Ramos (cell line): ENCODE data around the gene KRT33B.
"Not testable (repeated sequence)": the region's sequence is repeated elsewhere in the genome, so short reads cannot be mapped to it uniquely, and the experiment has no call there.

Source experiments
- in situ Hi-C: fragments of 300-500 bp; cut with MboI; formaldehyde crosslinking; loops from one replicate; pipeline ENCODE4 v1.14.3; 2022; ENCODE audit warnings: low sequenced_read_pairs; ENCODE audit not compliant: unreplicated experiment

KRT33B gene

GRCh38 chr17:41351177-41351576, 18.4 kb downstream of the KRT33B start:
- in situ Hi-C loops = no loop called here

- in situ Hi-C loops = not testable (repeated sequence)
Observed at GRCh38 chr17:41350381-41350878, 19.2 kb downstream of the KRT33B start, which contains the start of gene KRT33A. Gene KRT33A, minus strand, starts transcription at chr17:41350828. Its CDS starts 61 bp downstream, at chr17:41350767.

DNA sequence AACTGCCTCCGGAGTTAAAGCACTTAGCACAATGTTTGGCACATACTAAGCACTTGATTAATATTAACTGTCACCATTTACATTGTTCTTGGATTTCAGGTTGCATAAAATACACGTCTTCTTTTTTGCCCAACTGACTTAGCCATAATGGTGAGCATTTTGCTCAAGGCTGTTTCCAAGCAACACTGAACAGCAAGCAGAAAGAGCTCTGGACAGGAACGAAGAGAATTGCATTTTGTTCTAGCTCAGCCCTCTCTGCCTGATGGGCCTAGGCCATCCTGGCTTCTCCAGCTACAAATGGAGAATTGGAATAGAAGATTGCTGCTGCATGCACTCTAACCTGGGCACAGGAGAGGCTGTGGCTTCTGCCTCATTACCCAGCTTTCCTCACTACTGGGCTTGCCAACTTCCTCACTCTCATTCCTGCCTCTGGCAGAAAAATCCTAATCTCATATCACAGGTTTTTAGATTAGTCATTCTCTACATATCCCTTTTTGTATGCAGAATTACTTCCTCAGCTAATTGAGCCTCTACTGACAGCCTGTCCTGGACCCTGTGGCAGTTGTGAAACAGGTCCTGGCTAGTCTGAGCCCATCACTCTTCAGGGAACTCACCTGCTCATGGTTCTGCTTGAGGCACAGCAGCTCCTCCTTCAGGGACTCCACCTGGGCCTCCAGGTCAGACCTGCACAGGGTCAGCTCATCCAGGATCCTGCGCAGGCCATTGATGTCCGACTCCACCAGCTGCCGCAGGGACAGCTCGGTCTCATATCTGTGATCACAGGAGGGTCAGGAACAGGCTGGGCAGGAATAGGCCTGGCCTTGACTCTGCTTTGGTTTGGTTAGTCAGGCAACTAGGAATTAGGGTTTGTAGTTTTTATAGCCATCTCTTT, 21.5 kb downstream of the KRT33B start:
- in situ Hi-C loops = no loop called here

- in situ Hi-C loops = not testable (repeated sequence)
Observed at GRCh38 chr17:41346421-41346820, 23.2 kb downstream of the KRT33B start.

GRCh38 chr17:41345992-41346391, 23.6 kb downstream of the KRT33B start:
- in situ Hi-C loops = no loop called here

DNA sequence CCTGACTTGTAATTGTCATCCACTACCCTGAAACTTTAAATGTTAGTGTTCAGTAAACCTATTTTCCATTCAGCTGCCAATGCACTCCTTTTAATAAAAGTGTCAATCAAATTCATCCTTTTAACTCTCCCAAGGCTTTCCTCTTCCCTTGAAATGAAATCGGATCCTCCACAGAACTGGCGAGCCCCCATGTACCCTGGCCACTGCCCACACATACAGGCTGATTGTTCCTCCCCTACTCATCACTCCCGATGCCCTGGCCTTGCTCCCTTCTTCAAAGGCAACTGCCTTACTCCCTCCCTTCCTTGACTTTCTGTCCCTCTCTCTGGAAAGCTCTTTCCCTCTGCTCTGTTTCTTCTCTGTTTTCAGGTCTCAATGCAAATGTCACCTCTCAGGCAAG, 26.6 kb downstream of the KRT33B start:
- in situ Hi-C loops = no loop called here

DNA sequence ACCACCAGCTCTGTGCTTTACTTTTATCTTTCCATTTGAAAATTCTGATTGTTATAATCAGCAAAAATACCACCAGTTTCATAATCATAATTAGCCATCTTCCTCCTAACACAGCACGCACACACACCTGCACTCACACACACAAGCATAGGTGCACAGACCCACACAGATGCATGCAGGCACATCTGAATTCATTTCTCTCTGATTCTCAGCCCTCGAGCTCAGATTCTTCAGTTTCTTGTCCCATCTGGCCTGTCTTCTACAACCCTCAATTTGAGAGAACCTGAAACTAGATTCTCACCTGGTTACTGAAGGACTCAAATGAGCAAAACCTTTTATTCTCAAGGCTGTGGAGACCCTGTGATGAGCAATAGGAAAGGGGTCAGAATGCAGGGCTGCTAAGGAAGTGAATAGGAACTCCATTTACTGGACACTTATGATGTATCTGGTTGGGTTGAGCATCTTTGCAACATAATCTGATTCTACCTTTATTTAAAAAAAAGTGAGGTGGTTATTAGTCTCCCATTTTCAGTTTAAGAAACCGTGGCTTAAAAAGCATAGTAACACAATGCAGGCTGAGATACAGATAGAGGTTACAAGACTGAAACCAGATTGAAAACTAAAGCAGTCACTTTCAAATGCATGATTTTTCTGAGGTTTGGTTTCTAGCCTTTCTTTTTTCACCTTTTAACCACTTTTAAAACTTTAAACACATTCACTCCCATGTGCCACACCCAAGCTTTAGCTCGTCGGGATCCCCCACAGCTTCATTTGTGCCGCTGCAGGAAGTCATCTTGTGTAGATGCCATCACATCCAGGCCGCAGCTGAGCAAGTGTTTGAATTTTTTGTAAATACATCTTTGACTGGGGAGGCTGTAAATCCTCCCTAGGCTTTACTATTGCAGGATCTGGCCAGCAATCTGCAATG, 28.4 kb downstream of the KRT33B start:
- in situ Hi-C loops = no loop called here

GRCh38 chr17:41340494-41340893, 29.1 kb downstream of the KRT33B start:
- in situ Hi-C loops = no loop called here

DNA sequence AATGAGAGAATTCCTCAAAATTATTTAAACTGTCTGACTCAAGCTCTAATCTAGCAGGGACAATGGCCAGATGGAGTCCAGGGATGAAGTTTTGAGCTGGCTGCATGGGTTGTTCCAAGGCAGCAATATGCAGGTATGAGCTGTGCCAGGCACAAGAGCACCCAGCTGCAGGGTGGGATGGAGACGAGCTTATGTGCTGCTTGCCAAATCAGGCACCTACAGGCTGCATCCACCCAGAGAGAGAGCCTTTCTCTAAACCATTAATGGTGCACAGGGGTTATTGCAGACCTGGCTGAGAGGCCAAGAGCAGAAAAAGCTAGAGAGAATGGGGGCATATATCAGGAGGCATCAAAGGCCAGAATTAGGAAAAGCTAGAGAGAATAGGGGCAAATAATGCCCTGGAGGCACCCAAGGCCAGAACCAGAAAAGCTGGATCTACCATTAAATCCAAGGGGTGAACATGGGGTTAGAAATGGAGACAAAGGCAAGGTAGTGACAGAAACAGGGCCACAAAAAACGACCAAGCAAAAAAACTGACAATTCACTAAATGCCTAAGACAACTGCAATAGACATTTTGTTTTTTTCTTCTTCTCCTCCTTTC, 29.9 kb downstream of the KRT33B start:
- in situ Hi-C loops = no loop called here

GRCh38 chr17:41338961-41339485, 30.6 kb downstream of the KRT33B start:
- in situ Hi-C loops = no loop called here

DNA sequence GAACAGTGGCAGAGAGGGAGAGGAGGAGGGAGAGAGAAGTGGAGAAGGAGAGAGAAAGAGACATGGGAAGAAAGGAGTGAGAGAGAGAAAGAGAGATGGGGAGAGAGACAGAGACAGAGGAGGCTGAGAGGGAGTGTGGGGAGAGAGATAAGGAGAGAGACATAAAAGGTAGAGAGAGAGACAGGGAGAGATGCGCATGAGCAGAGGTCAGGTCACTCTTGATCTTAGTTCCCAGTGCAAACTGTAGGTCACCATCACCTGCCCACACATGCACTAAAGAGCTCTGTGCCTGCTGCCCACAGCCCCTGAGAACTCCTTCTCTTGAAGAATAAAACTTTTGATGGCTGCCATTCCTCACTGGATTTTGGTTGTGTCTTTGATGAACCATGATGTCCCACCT, 33.9 kb downstream of the KRT33B start:
- in situ Hi-C loops = no loop called here

DNA sequence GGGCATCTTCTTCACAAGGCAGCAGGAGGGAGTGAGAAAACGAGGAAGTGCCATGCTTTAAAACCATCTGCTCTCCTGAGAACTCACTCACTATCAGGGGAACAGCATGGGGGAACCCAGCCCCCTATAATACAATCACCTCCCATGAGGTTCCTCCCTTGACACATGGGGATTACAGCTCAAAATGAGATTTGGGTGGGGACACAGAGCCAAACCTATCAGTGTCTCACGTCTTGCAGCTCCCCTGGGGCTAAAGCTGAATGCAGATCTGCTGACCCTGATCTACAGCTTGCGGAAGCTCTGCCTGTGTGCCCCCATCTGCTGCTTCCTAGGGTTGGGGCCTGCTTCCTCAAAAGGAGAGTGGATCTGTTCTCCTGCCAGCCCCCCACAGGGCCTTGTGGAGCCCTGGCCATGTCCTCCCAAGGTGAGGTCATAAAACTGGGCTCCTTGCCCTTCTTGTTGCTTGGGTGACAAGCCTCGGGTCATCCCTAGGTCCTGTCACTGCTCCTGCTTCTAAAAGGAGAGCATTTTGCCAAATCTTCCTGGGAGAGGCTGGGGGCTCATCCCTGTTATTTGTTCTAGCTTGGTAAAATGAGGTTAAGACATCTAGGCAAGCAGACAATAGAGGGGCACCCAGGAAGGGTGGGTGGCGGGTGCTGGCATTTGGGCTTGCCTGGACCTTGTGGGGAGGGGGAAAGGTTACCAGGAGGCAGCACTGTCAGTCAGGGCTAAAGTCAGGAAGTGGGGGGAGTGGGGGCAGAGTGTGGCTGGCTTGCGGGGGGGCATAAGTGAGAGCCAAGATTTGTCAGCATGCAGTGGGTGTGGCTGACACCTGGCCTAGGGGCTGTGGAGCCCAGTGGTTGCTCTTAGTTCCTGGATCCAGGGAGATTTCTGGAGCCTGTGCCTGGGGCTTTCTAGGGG, 35.0 kb downstream of the KRT33B start:
- in situ Hi-C loops = no loop called here

GRCh38 chr17:41333836-41334235, 35.8 kb downstream of the KRT33B start:
- in situ Hi-C loops = no loop called here

DNA sequence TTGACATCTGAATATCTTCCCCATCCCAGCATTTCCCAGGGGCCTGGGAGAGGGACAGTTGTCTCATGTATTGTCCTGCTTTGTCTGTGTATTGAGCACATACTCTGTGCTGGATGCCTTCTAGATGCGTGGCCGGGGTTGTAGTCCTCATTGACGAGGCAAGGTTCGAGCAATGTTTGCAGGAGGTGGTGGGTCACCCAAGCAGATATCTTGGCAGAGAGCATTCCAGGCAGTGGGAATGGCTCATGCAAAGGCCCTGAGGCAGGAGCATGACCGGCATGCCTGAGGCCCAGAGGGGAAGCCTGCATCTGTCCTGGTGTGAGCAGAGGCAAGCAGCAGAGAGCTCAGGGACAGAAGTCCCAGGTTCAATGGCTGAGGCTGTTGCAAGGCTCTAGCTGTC, 36.5 kb downstream of the KRT33B start:
- in situ Hi-C loops = no loop called here

GRCh38 chr17:41332239-41332638, 37.4 kb downstream of the KRT33B start:
- in situ Hi-C loops = no loop called here

- in situ Hi-C loops = no loop called here
Observed at GRCh38 chr17:41331606-41332005, 38.0 kb downstream of the KRT33B start.

DNA sequence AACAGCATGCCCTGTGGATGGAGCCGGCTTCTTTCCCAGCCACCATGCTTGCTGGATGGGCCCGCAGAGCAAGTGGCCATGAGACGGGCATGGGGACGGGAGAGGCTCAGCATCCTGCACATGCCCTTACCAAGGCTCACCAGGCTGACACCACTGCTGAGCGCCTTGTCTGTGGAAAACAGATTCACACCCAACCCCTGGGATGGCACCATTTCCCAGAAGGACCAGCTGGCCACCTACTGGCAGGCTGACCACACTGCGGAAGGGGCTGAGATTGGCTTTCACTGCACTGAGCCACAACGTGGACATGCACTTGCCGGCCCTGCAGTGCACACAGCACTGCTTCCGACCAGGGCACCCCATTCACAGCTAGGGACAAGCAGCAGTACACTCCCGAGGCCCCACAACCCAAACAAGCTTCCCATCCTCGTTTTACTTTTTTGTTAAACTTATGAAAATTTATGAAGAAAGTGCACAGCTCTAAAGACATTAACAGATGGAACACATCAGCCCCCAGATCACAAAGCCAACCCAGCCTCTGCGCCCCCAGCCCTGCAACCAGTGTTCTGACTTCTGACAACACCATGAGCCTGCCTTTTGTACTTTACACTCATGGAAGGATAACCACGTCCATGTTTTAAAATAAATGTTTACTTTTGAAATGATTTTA, 40.2 kb downstream of the KRT33B start:
- in situ Hi-C loops = no loop called here

GRCh38 chr17:41328207-41328606, 41.4 kb downstream of the KRT33B start:
- in situ Hi-C loops = no loop called here
